Glutamatergic neuron (in vitro differentiated cells): Measurements from ENCODE around the gene PXDN. TPM values are rescaled to one million over a fixed set of nuclear protein-coding genes. Genes with fewer than 3 reads are reported as not detected.

ENCODE experiments used
- DNase-seq: peaks from one replicate; pipeline ENCODE4 v3.0.0; 2022
- H3K27ac Mint-ChIP-seq: one replicate; pipeline ENCODE4 v1.8.0; 2020; ENCODE audit warnings: mild to moderate bottlenecking, mixed read lengths, inconsistent platforms; ENCODE audit not compliant: unreplicated experiment
- H3K27me3 Mint-ChIP-seq: one replicate; pipeline ENCODE4 v1.8.0; 2020; ENCODE audit warnings: mild to moderate bottlenecking, moderate library complexity, mixed read lengths, inconsistent platforms; ENCODE audit not compliant: unreplicated experiment
- H3K36me3 Mint-ChIP-seq: one replicate; pipeline ENCODE4 v1.8.0; 2020; ENCODE audit warnings: mild to moderate bottlenecking, mixed read lengths, inconsistent platforms; ENCODE audit not compliant: unreplicated experiment
- H3K4me1 Mint-ChIP-seq: one replicate; pipeline ENCODE4 v1.8.0; 2020; ENCODE audit warnings: mild to moderate bottlenecking, low read depth, mixed read lengths, inconsistent platforms; ENCODE audit not compliant: unreplicated experiment
- H3K4me3 Mint-ChIP-seq: one replicate; pipeline ENCODE4 v1.8.0; 2020; ENCODE audit warnings: mild to moderate bottlenecking, mixed read lengths, inconsistent platforms; ENCODE audit not compliant: unreplicated experiment
- H3K9me3 Mint-ChIP-seq: one replicate; pipeline ENCODE4 v1.8.0; 2020; ENCODE audit warnings: mild to moderate bottlenecking, moderate library complexity, mixed read lengths, inconsistent platforms; ENCODE audit not compliant: unreplicated experiment
- CTCF ChIP-seq: fragments of 200-600 bp; sonication (generic); IDR thresholded peaks from one replicate; pipeline ENCODE4 v1.5.0; 2021; ENCODE audit not compliant: partially characterized antibody, unreplicated experiment
- total RNA-seq: library from RNA; stranded (reverse); fragmentation: NEBNext Ultra II Directional; extraction: Animal tissue kit (Norgen Biotek cat#: 25700); gene quantifications from one replicate; pipeline ENCODE4 v1.2.1, GENCODE V29; 2021; ENCODE audit not compliant: unreplicated experiment

PXDN gene
- total RNA-seq, 1 donor from 2014 or later = 226 TPM

GRCh38 chr2:1633936-1634587 lies 110.3 kb downstream of the PXDN start:
- H3K36me3 Mint-ChIP-seq = peaks cover 28% of the 10 kb centered on the region
- H3K4me1 Mint-ChIP-seq = peaks cover 8% of the 10 kb centered on the region
- no peak for DNase-seq
- H3K4me3 Mint-ChIP-seq = no peak overlapping the region
- peaks cover 6% of the 10 kb centered on the region for H3K9me3 Mint-ChIP-seq
- peaks cover 16% of the 10 kb centered on the region for H3K27me3 Mint-ChIP-seq
- TF ChIP-seq CTCF = no peak
- H3K27ac Mint-ChIP-seq = no peak overlapping the region

- no peak for TF ChIP-seq CTCF
- H3K27ac Mint-ChIP-seq = no peak overlapping the region
- peaks cover 8% of the 10 kb centered on the region for H3K4me1 Mint-ChIP-seq
- no peak overlapping the region for H3K4me3 Mint-ChIP-seq
- peaks cover 33% of the 10 kb centered on the region for H3K36me3 Mint-ChIP-seq
- DNase-seq = no peak
- H3K27me3 Mint-ChIP-seq = peaks cover 16% of the 10 kb centered on the region
- peaks cover 6% of the 10 kb centered on the region for H3K9me3 Mint-ChIP-seq
These were observed 111.1 kb downstream of the PXDN start for GRCh38 chr2:1633092-1633671.

- no peak overlapping the region for H3K4me3 Mint-ChIP-seq
- H3K36me3 Mint-ChIP-seq = peaks cover 33% of the 10 kb centered on the region
These were observed 111.8 kb downstream of the PXDN start for GRCh38 chr2:1632510-1632909.

GRCh38 chr2:1632002-1632348 lies 112.3 kb downstream of the PXDN start:
- Mint-ChIP-seq H3K4me3 (no peak overlapping the region), H3K4me1 (peaks cover 5% of the 10 kb centered on the region), H3K9me3 (peaks cover 3% of the 10 kb centered on the region), H3K36me3 (peaks cover 28% of the 10 kb centered on the region), H3K27ac (no peak overlapping the region), H3K27me3 (peaks cover 10% of the 10 kb centered on the region)
- DNase-seq = no peak
- TF ChIP-seq CTCF = no peak

More at GRCh38 chr2:1632510-1632909, 111.8 kb downstream of the PXDN start:
- H3K27ac Mint-ChIP-seq = no peak overlapping the region
- no peak for TF ChIP-seq CTCF
- H3K4me1 Mint-ChIP-seq = peaks cover 5% of the 10 kb centered on the region
- peaks cover 12% of the 10 kb centered on the region for H3K27me3 Mint-ChIP-seq
- no peak for DNase-seq
- peaks cover 6% of the 10 kb centered on the region for H3K9me3 Mint-ChIP-seq

- Mint-ChIP-seq H3K9me3 (peaks cover 3% of the 10 kb centered on the region), H3K27me3 (peaks cover 8% of the 10 kb centered on the region), H3K36me3 (peaks cover 28% of the 10 kb centered on the region), H3K4me3 (no peak overlapping the region), H3K27ac (no peak overlapping the region), H3K4me1 (peaks cover 6% of the 10 kb centered on the region)
- no peak for TF ChIP-seq CTCF
- DNase-seq = no peak
These were observed 112.9 kb downstream of the PXDN start for GRCh38 chr2:1631292-1632001.
